Activated CD8-positive, alpha-beta T cell treated with anti-CD3 and anti-CD28 coated beads for 36 hours (primary cell): ENCODE measurements around the gene SPATA2. TPM values are rescaled to one million over a fixed set of nuclear protein-coding genes. Genes with fewer than 3 reads are reported as not detected.
A peak's percentile ranks its signal among the peaks of the same experiment; 100 is the strongest.
"Not testable (repeated sequence)": the region's sequence is repeated elsewhere in the genome, so short reads cannot be mapped to it uniquely, and the experiment has no call there.

Experiments
- ATAC-seq: fragments of 200-7000 bp; cut with Tn5 transposase; one replicate; pipeline ENCODE4 v1.10.0; 2021; ENCODE audit warnings: mild to moderate bottlenecking, moderate library complexity
- CTCF ChIA-PET: fragments of 350-600 bp; sonication (Branson Sonifier 250); formaldehyde crosslinking; loops from one replicate; lab custom pipeline; 2021; ENCODE audit warnings: antibody characterized with exemption; lab: Charles Lee
- POLR2A ChIA-PET: fragments of 350-600 bp; sonication (Branson Sonifier 250); formaldehyde crosslinking; loops from one replicate; lab custom pipeline; 2021; ENCODE audit warnings: antibody characterized with exemption; lab: Charles Lee
- DNase-seq: peaks from one replicate; pipeline ENCODE4 v3.0.0-alpha.2; 2020
- H3K27ac Mint-ChIP-seq: one replicate; pipeline ENCODE4 v1.8.0; 2021; ENCODE audit warnings: mild to moderate bottlenecking, mixed read lengths
- H3K27me3 Mint-ChIP-seq: one replicate; pipeline ENCODE4 v1.8.0; 2021; ENCODE audit warnings: mixed read lengths
- H3K36me3 Mint-ChIP-seq: one replicate; pipeline ENCODE4 v1.8.0; 2021; ENCODE audit warnings: low read depth, mixed read lengths
- H3K4me1 Mint-ChIP-seq: one replicate; pipeline ENCODE4 v1.8.0; 2021; ENCODE audit warnings: low read depth, mixed read lengths
- H3K4me3 Mint-ChIP-seq: one replicate; pipeline ENCODE4 v1.8.0; 2021; ENCODE audit warnings: mild to moderate bottlenecking, moderate library complexity, mixed read lengths
- H3K9me3 Mint-ChIP-seq: one replicate; pipeline ENCODE4 v1.8.0; 2021; ENCODE audit warnings: mixed read lengths
- CTCF ChIP-seq: fragments of 200-600 bp; IDR thresholded peaks from one replicate; pipeline ENCODE4 v1.8.0; 2022; ENCODE audit warnings: antibody characterized with exemption, mild to moderate bottlenecking
- intact Hi-C: fragments of 100-400 bp; cut with micrococcal nuclease; formaldehyde crosslinking; loops from one replicate; pipeline ENCODE4 v1.10.0; 2022
- total RNA-seq, 2 experiments: library from RNA; stranded (reverse); gene quantifications; one replicate each; pipeline ENCODE4 v1.2.3, GENCODE V29; 2021

SPATA2 gene
- total RNA-seq, 2 experiments from 2014 or later, result 6.2 to 7.4 TPM

- Mint-ChIP-seq H3K4me1 (peaks cover 5% of the 10 kb centered on the region), H3K27ac (no peak overlapping the region), H3K36me3 (peaks cover under 1% of the 10 kb centered on the region), H3K9me3 (no peaks in the 10 kb centered on the region), H3K27me3 (no peaks in the 10 kb centered on the region), H3K4me3 (no peak overlapping the region)
- ATAC-seq (no peak), DNase-seq (no peak)
- intact Hi-C loops, result no loop called here
- no peak for TF ChIP-seq CTCF
- ChIA-PET POLR2A (interaction anchor here (1.2 kb wide), 1 partner anchor 16 kb away, joined by 5 read pairs; the partner anchor contains the start of gene SPATA2), CTCF (interaction anchor here (1.3 to 3.0 kb wide), 3 partner anchors 12 to 79 kb away, joined by 5 to 17 read pairs (median 5); no protein-coding TSS in a partner anchor)
Measured at GRCh38 chr20:49899541-49900383, 15.6 kb downstream of the SPATA2 start.

- no peak for TF ChIP-seq CTCF
- no peak for DNase-seq
- no peak overlapping the region for H3K4me3 Mint-ChIP-seq
- no peaks in the 10 kb centered on the region for H3K27me3 Mint-ChIP-seq
- H3K36me3 Mint-ChIP-seq, result no peaks in the 10 kb centered on the region
- no peaks in the 10 kb centered on the region for H3K9me3 Mint-ChIP-seq
- peaks cover 28% of the 10 kb centered on the region for H3K4me1 Mint-ChIP-seq
- POLR2A ChIA-PET, result interaction anchor here (0.7 kb wide), 1 partner anchor 18 kb away, joined by 3 read pairs; no protein-coding TSS in a partner anchor
- ATAC-seq, result no peak
- H3K27ac Mint-ChIP-seq, result no peak overlapping the region
- CTCF ChIA-PET, result interaction anchor here (1.5 kb wide), 1 partner anchor 8 kb away, joined by 6 read pairs; no protein-coding TSS in a partner anchor
- intact Hi-C loops, result no loop called here
Measured at GRCh38 chr20:49896204-49896603, 19.1 kb downstream of the SPATA2 start.

GRCh38 chr20:49895474-49896093 is 19.7 kb downstream of the SPATA2 start:
- H3K36me3 Mint-ChIP-seq, H3K27ac Mint-ChIP-seq, H3K27me3 Mint-ChIP-seq, intact Hi-C loops, H3K4me3 Mint-ChIP-seq, DNase-seq, ATAC-seq, POLR2A ChIA-PET, CTCF ChIA-PET, H3K9me3 Mint-ChIP-seq: not testable (repeated sequence)
- H3K4me1 Mint-ChIP-seq, result peaks cover 28% of the 10 kb centered on the region

- intact Hi-C loops, result no loop called here
- ATAC-seq (peak; percentile 66), DNase-seq (peak; percentile 50)
- Mint-ChIP-seq H3K36me3 (no peaks in the 10 kb centered on the region), H3K27ac (peak overlapping the region; percentile 59), H3K27me3 (no peaks in the 10 kb centered on the region), H3K9me3 (no peaks in the 10 kb centered on the region), H3K4me3 (peak overlapping the region; percentile 6), H3K4me1 (peaks cover 28% of the 10 kb centered on the region)
- POLR2A ChIA-PET, result interaction anchor here (1.2 kb wide), 1 partner anchor 16 kb away, joined by 3 read pairs; no protein-coding TSS in a partner anchor
- CTCF ChIA-PET, result interaction anchor here (0.7 to 2.5 kb wide), 6 partner anchors 37 to 284 kb away, joined by 3 to 8 read pairs (median 3); no protein-coding TSS in a partner anchor
- no peak for TF ChIP-seq CTCF
Measured at GRCh38 chr20:49894073-49894470, 21.3 kb downstream of the SPATA2 start.

GRCh38 chr20:49893242-49894072 is 21.9 kb downstream of the SPATA2 start:
- Mint-ChIP-seq H3K4me3 (peak overlapping the region; percentile 6), H3K9me3 (no peaks in the 10 kb centered on the region), H3K27ac (peak overlapping the region; percentile 69), H3K36me3 (peaks cover 1% of the 10 kb centered on the region), H3K27me3 (no peaks in the 10 kb centered on the region), H3K4me1 (peaks cover 30% of the 10 kb centered on the region)
- ChIA-PET CTCF (interaction anchor here (0.8 to 2.5 kb wide), 8 partner anchors 20 to 283 kb away, joined by 3 to 8 read pairs (median 3); no protein-coding TSS in a partner anchor), POLR2A (interaction anchor here (0.9 to 1.2 kb wide), 3 partner anchors 11 to 15 kb away, joined by 3 read pairs; no protein-coding TSS in a partner anchor)
- intact Hi-C loops, result no loop called here
- TF ChIP-seq CTCF, result no peak
- ATAC-seq (peak; percentile 76), DNase-seq (peak; percentile 70)
